Measurements from ENCODE around the gene RAC3.

GRCh38 chr17:82007495-82008257 lies 23.8 kb upstream of the RAC3 start:
- no peak for TF ChIP-seq POLR2A (IDR thresholded peaks at IDR 0.05)
- TF ChIP-seq CTCF (IDR thresholded peaks at IDR 0.05): no peak

All from right lobe of liver (tissue), 4 donors.